ENCODE results near the gene COMTD1. TPM values are rescaled to one million over a fixed set of nuclear protein-coding genes. Genes with fewer than 3 reads are reported as not detected.

Gene COMTD1
- total and polyA plus RNA-seq, 2 of the 8 experiments (the other 6 are each of a cell fraction or from before 2014, with no cell fraction given): 31.9 to 42.4 TPM

- TF ChIP-seq JUN (IDR thresholded peaks at IDR 0.05; ENCODE audit: low read depth, low read length) (no peak), ZNF274 (IDR thresholded peaks at IDR 0.05; ENCODE audit: borderline replicate concordance, extremely low read depth, low read length) (no peak), RBBP5 (IDR thresholded peaks at IDR 0.05; ENCODE audit: borderline replicate concordance, low read depth, low read length) (no peak), HDAC6 (IDR thresholded peaks at IDR 0.05; ENCODE audit: low read depth, low read length) (no peak), POLR2AphosphoS5 (IDR thresholded peaks at IDR 0.05; ENCODE audit: low read depth, low read length) (no peak), GABPA (IDR thresholded peaks at IDR 0.05; ENCODE audit: borderline replicate concordance, insufficient read depth, low read length) (no peak), E2F6 (IDR thresholded peaks at IDR 0.05) (peak; percentile 66), FOSL1 (IDR thresholded peaks at IDR 0.05; ENCODE audit: insufficient read depth, low read depth, low read length) (no peak), TEAD4 (IDR thresholded peaks at IDR 0.05; ENCODE audit: low read depth, low read length) (no peak)
Observed at GRCh38 chr10:75234683-75235374, 928 bp downstream of the COMTD1 start (continued).
